NCI-H2227 treated with DMSO at 0.1 percent for 48 hours (cell line): Measurements from ENCODE around the gene TLE3.
A peak's percentile ranks its signal among the peaks of the same experiment; 100 is the strongest.
"Not testable (repeated sequence)": the region's sequence is repeated elsewhere in the genome, so short reads cannot be mapped to it uniquely, and the experiment has no call there.

ENCODE experiments used
- DNase-seq: peaks from one replicate; lab custom pipeline; 2025; lab: John Stamatoyannopoulos, UW

The TLE3 gene

GRCh38 chr15:70097321-70098152 lies at the start of gene TLE3:
TSS of gene TLE3 (minus strand) at chr15:70097917. CDS start at chr15:70096798, 1,119 bp downstream.
- DNase-seq = peak; percentile 94

- DNase-seq = no peak
These were observed 49.6 kb upstream of the TLE3 start for GRCh38 chr15:70147178-70147760.

- DNase-seq = no peak
These were observed 49.1 kb upstream of the TLE3 start for GRCh38 chr15:70146771-70147170.

DNA sequence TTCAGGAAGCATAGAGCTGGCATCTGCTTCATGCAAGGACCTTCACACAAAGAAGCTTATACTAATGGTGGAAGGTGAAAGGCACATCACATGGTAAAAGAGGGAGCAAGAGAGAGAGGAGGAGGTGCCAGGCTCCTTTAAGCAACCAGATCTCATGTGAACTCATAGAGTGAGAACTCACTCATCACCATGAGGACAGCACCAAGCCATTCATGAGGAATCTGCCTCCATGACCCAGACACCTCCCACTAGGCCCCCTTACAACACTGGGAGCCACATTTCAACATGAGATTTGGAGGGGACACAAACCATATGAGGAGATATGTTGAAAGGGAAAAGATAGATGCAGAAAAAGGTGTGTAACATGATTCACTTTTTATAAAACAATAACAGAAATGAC lies 48.4 kb upstream of the TLE3 start:
- DNase-seq = no peak

GRCh38 chr15:70145261-70145660 lies 47.5 kb upstream of the TLE3 start:
- DNase-seq = no peak

DNA sequence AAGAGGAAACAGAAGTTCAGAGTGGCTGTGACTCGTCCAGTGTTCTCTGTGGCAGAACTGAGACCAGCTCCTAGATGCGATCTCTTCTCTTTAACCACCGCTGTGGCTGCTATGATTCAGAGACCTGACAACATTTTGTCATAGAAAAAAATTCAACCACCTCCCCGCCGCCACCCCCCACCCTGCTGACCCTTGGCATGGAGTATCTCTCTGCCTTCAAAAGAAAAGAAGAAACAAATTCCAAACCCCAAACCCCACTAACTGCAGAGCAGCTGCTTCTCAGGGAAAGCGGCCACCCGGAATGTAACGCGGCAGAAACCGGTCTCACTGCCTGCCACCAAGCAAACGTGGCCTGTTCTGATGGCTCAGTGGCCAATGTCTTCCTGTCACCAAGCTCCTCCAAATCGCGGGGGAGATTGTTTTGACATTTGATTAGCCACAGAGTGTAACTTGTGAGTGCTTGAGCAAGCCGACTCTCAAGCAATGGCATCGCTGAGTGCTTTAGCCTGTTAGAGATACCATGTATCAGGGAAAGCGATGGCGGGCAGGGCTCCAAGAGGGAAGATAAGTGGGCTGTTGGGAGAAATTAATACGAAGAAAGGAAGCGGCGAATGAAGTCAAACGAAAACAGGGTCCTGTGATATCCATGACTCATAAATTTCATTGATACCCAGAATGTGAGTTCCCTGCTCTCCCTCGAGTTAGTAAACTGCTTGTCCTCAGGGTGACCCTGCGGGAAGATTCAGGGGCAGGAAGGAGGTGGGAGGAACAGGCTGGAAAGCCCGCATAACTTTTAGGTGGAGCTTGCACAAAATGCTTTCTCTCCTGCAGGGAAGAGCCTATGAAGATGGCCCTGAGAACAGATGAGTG lies 44.8 kb upstream of the TLE3 start:
- no peak for DNase-seq

DNA sequence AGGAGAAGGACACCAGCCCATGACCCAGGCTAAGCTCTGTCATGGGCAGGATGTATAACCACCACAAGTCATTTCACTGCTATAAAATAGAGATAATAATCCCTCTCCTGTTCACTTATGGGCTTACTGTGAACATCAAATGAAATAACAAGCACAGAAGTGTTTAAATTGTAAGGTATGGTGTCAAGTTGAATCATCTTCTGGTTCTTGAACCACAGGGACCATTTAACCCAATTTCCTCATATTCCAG lies 44.3 kb upstream of the TLE3 start:
- no peak for DNase-seq

GRCh38 chr15:70141376-70142071 lies 43.8 kb upstream of the TLE3 start:
- DNase-seq = no peak

GRCh38 chr15:70140543-70141375 lies 43.0 kb upstream of the TLE3 start:
- no peak for DNase-seq

DNA sequence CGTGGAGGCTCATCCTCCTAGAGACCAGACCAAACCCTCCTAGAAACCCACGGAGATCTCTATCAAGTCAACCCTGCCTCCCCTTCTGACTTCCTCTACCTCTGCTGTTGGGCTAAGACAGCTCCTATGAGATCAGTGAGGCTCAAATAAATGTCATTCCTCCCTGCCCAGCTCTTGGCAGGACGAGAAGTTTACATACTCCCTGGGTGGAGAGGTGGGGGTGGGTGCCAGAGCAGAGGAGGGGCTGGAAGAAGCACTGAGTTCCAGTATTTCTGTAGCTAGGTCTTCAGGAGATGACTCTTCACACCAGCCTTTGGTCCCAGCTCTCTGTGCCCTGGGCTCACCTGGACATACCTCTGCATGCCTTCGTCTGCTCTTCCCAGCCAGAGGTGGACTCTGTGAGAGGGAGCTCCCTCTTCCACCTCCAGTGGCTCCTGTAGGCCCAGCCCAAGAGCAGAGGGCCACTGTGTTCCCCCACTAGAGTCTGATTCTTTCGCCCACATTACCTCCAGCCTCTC lies 42.4 kb upstream of the TLE3 start:
- no peak for DNase-seq

GRCh38 chr15:70137967-70138366 lies 40.2 kb upstream of the TLE3 start:
- no peak for DNase-seq

- DNase-seq = not testable (repeated sequence)
These were observed 39.3 kb upstream of the TLE3 start for GRCh38 chr15:70137021-70137420.

- DNase-seq = no peak
These were observed 36.2 kb upstream of the TLE3 start for GRCh38 chr15:70133781-70134421.

GRCh38 chr15:70133296-70133695 lies 35.6 kb upstream of the TLE3 start:
- no peak for DNase-seq

DNA sequence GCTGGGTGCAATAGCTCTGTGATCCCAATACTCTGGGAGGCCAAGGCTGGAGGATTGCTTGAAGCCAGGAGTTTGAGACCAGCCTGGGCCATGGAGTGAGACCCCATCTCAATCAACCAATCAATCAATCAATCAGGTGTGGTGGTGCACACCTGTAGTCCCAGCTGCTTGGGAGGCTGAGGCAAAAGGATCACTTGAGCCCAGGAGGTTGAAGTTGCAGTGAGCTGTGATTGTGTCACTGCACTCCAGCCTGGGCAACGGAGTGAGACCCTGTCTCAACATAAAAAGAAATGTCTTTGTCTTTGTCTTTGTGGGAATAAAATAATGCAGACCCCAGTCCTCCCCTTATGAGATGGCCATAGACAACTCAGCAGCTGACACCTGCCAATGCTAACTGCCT lies 34.9 kb upstream of the TLE3 start:
- no peak for DNase-seq

- no peak for DNase-seq
These were observed 34.4 kb upstream of the TLE3 start for GRCh38 chr15:70132139-70132538.

DNA sequence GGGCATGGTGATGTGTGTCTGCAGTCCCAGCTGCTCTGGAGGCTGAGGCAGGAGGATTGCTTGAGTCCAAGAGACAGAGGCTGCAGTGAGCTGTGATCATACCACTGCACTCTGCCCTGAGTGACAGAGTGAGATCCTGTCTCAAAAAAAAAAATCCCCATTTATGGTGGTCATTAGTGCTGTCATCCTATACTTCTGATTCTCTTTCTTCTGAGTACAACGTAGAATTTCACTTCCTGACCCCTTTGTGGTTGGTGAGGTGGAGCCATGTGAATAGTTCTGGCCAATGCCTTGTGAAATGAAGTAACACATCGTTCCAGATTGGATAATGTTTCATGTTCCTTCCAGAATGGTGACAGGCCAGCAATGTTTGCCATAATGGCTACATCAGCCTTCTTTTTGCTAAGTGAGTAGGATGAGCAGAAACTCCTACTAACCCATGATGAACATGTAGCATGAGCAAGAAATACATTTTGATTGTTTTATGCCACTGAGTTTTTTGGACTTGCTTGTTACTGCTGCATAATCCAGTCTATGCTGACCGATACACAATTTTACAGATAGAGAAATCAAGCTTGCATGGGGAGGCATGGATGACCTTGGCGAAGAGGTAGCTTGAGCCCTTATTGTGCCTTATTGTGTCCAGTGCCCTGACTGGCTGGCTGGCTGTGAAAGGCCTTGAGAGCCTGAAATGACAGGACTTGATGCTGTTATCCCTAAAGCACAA lies 30.9 kb upstream of the TLE3 start:
- no peak for DNase-seq

GRCh38 chr15:70127770-70128413 lies 30.2 kb upstream of the TLE3 start:
- DNase-seq = no peak

DNA sequence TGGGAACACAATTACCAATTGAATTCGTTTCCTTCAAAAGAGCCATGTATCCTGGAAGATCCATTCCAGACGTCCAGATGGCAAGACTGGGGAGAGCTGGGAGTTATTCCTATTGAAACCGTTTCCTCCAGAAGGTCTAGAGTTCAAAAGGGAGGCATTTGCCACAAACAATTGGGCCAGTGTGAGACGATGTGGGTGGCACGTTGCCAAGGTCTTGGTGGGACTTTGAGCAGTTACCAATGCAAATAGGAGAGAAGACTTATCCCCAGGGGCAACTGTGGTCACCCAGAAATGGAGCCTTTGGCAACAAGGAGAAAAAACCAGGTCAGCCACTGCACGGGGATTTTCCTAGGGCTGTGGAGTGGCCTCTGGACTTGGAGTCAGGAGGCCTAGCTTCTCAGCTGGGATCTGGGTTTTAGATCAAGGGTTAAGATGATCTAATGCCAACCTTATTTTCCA lies 29.6 kb upstream of the TLE3 start:
- no peak for DNase-seq
